H1 (cell line): ENCODE results near the gene MBNL2. TPM values are rescaled to one million over a fixed set of nuclear protein-coding genes. Genes with fewer than 3 reads are reported as not detected.

Experiments used
- ATF3 ChIP-seq: IDR thresholded peaks from 2 replicates; pipeline ENCODE4 v1.6.1; 2011; ENCODE audit warnings: low read depth, mild to moderate bottlenecking, low read length; ENCODE audit not compliant: insufficient read depth
- CTBP2 ChIP-seq: IDR thresholded peaks from 2 replicates; pipeline ENCODE4 v1.7.0; 2011; ENCODE audit warnings: borderline replicate concordance, mild to moderate bottlenecking, moderate library complexity, mixed read lengths, low read length; ENCODE audit not compliant: insufficient read depth, insufficient read length
- HDAC2 ChIP-seq, 2 experiments: fragments of 300-600 bp in 1 of 2; sonication (generic) in 1 of 2; IDR thresholded peaks; 2 replicates each; pipeline ENCODE4 v1.6.1; 2011 to 2012; ENCODE audit warnings: low read depth in 2 of 2, low read length in 2 of 2, mild to moderate bottlenecking in 2 of 2, moderate library complexity in 2 of 2, borderline replicate concordance in 1 of 2, inconsistent platforms in 1 of 2
- KDM4A ChIP-seq: IDR thresholded peaks from one replicate; pipeline ENCODE4 v1.7.1; 2012; ENCODE audit warnings: low read depth, mild to moderate bottlenecking, moderate library complexity, low read length, inconsistent platforms; ENCODE audit not compliant: severe bottlenecking
- polyA plus RNA-seq, 7 experiments: library from polyadenylated mRNA; depleted of rRNA in 3 of 7; stranded (reverse) in 5 of 7; unstranded in 2 of 7; fragments of >200 nt in 5 of 7; fragments of 200-250 nt in 2 of 7; gene quantifications; 1 replicate in 5 of 7; 2 replicates in 1 of 7; 4 replicates in 1 of 7; pipeline versions ENCODE4 v1.2.1 to v1.2.3, GENCODE V29; 2011 to 2013; ENCODE audit warnings: missing spikeins in 2 of 7, mixed read lengths in 2 of 7
- total RNA-seq: library from RNA; stranded (reverse); fragmentation: NEBNext Ultra II Directional; extraction: Animal tissue kit (Norgen Biotek cat#: 25700); gene quantifications from 2 replicates; pipeline ENCODE4 v1.2.1, GENCODE V29; 2021

The MBNL2 gene
- total and polyA plus RNA-seq, 2 of the 8 experiments (the other 6 are each of a cell fraction or from before 2014, with no cell fraction given): 1.0 to 2.6 TPM

- TF ChIP-seq ATF3 (no peak), CTBP2 (no peak), HDAC2 (IDR thresholded peaks at IDR 0.05; ENCODE audit: borderline replicate concordance in 1 of 2, low read depth in 2 of 2, low read length in 2 of 2) (no peak), KDM4A (no peak)
Observed at GRCh38 chr13:97174638-97175037, 47.5 kb upstream of the MBNL2 start (continued).
